Prostate gland (tissue), 2 donors: ENCODE measurements around the gene PCK2. TPM values are rescaled to one million over a fixed set of nuclear protein-coding genes. Genes with fewer than 3 reads are reported as not detected.

ENCODE experiments used
- DNase-seq: peaks from one replicate; pipeline ENCODE4 v3.0.0-alpha.2; 2019; ENCODE audit warnings: low spot score
- H3K27ac ChIP-seq, 2 donors: fragments of 200-600 bp; sonication (generic); 2 replicates each; pipeline ENCODE4 v1.5.1; 2017 to 2019
- H3K27me3 ChIP-seq: fragments of 200-600 bp; sonication (generic); replicated peaks from 2 replicates; pipeline ENCODE4 v1.5.1; 2019; ENCODE audit not compliant: insufficient read depth
- H3K36me3 ChIP-seq, 2 donors: fragments of 200-600 bp; sonication (generic); 1 replicate in 1 of 2; 2 replicates in 1 of 2; pipeline versions ENCODE4 v1.5.1 to v1.8.1; 2017 to 2019
- H3K4me1 ChIP-seq: fragments of 200-600 bp; sonication (generic); replicated peaks from 2 replicates; pipeline ENCODE4 v1.5.1; 2019
- H3K4me3 ChIP-seq, 2 donors: fragments of 200-600 bp; sonication (generic); 2 replicates each; pipeline ENCODE4 v1.5.1; 2017 to 2019
- H3K9me3 ChIP-seq: fragments of 200-600 bp; sonication (generic); 2 replicates; pipeline ENCODE4 v1.5.1; 2017
- CTCF ChIP-seq, 4 experiments: fragments of 200-600 bp in 2 of 4; fragments of 450-650 bp in 2 of 4; sonication (generic) in 2 of 4; IDR thresholded peaks; 1 replicate in 3 of 4; 2 replicates in 1 of 4; pipeline ENCODE4 v1.5.1; 2016 to 2019; ENCODE audit warnings: antibody characterized with exemption in 4 of 4, mild to moderate bottlenecking in 2 of 4, moderate library complexity in 2 of 4
- POLR2A ChIP-seq: fragments of 450-650 bp; IDR thresholded peaks from one replicate; pipeline ENCODE4 v1.6.1; 2016; ENCODE audit warnings: antibody characterized with exemption, mild to moderate bottlenecking
- POLR2AphosphoS5 ChIP-seq: sonication (generic); formaldehyde crosslinking; IDR thresholded peaks from one replicate; pipeline ENCODE4 v1.6.1; 2017; ENCODE audit warnings: antibody characterized with exemption
- WGBS: methylation state at CpG from one replicate; pipeline ENCODE4 v1.1.5; 2018; 5-methylcytosine and 5-hydroxymethylcytosine counted together
- intact Hi-C: fragments of 100-400 bp; cut with DNase I; formaldehyde crosslinking; loops from one replicate; pipeline ENCODE4 v1.14.2; 2022
- total RNA-seq, 2 donors: library from RNA; depleted of rRNA; stranded (reverse); fragments of >200 nt; gene quantifications; one replicate each; pipeline ENCODE4 v1.1.0, GENCODE V29; 2016

Gene PCK2
- total RNA-seq, 2 donors from 2014 or later, result 15.4 to 21.8 TPM

- DNase-seq, result no peak
- 59% methylated on average over 7 of the region's 7 CpGs for WGBS
- H3K9me3 ChIP-seq, result no peaks in the 10 kb centered on the region
- H3K4me1 ChIP-seq, result no peaks in the 10 kb centered on the region
- no peak for TF ChIP-seq CTCF (IDR thresholded peaks at IDR 0.05)
- no peak for TF ChIP-seq POLR2AphosphoS5
- no peak for TF ChIP-seq POLR2A
- H3K36me3 ChIP-seq, result no peaks in the 10 kb centered on the region
- intact Hi-C loops, result no loop called here
- H3K27me3 ChIP-seq, result no peaks in the 10 kb centered on the region
- H3K4me3 ChIP-seq, result no peak overlapping the region
- no peak overlapping the region for H3K27ac ChIP-seq
Measured at GRCh38 chr14:24130717-24131548, 36.8 kb downstream of the PCK2 start.

GRCh38 chr14:24131549-24131966 lies 37.4 kb downstream of the PCK2 start:
- 81% methylated on average over 15 of the region's 15 CpGs for WGBS
- no peak overlapping the region for H3K27ac ChIP-seq
- no peaks in the 10 kb centered on the region for H3K9me3 ChIP-seq
- no peaks in the 10 kb centered on the region for H3K36me3 ChIP-seq
- no peaks in the 10 kb centered on the region for H3K27me3 ChIP-seq
- H3K4me1 ChIP-seq, result no peaks in the 10 kb centered on the region
- no peak for TF ChIP-seq POLR2A
- no peak for TF ChIP-seq POLR2AphosphoS5
- no peak for TF ChIP-seq CTCF (IDR thresholded peaks at IDR 0.05)
- intact Hi-C loops, result no loop called here
- DNase-seq, result no peak
- no peak overlapping the region for H3K4me3 ChIP-seq

- H3K27me3 ChIP-seq, result no peaks in the 10 kb centered on the region
- no peak for TF ChIP-seq POLR2AphosphoS5
- H3K4me3 ChIP-seq, result no peak overlapping the region
- DNase-seq, result no peak
- H3K27ac ChIP-seq, result peak overlapping the region in 1 of 2 donors; percentile 13
- intact Hi-C loops, result no loop called here
- 45% methylated on average over 21 of the region's 24 CpGs for WGBS
- H3K36me3 ChIP-seq, result no peaks in the 10 kb centered on the region
- H3K9me3 ChIP-seq, result no peaks in the 10 kb centered on the region
- H3K4me1 ChIP-seq, result peaks cover 2% of the 10 kb centered on the region
Measured at GRCh38 chr14:24132061-24132685, 38.1 kb downstream of the PCK2 start.

- DNase-seq, result no peak
- intact Hi-C loops, result no loop called here
- 89% methylated on average over 2 of the region's 2 CpGs for WGBS
- Histone ChIP-seq H3K4me1 (peaks cover 4% of the 10 kb centered on the region), H3K27ac (no peak overlapping the region), H3K27me3 (no peaks in the 10 kb centered on the region), H3K9me3 (no peaks in the 10 kb centered on the region), H3K4me3 (no peak overlapping the region), H3K36me3 (no peaks in the 10 kb centered on the region)
- no peak for TF ChIP-seq POLR2A
- no peak for TF ChIP-seq POLR2AphosphoS5
Measured at GRCh38 chr14:24132976-24133375, 38.9 kb downstream of the PCK2 start.

- 92% methylated on average over 1 of the region's 1 CpG for WGBS
- no peaks in the 10 kb centered on the region for H3K9me3 ChIP-seq
- H3K36me3 ChIP-seq, result peaks cover 0 to under 1% of the 10 kb centered on the region in 2 donors
- intact Hi-C loops, result no loop called here
- H3K27ac ChIP-seq, result no peak overlapping the region
- H3K4me1 ChIP-seq, result peaks cover 4% of the 10 kb centered on the region
- TF ChIP-seq POLR2AphosphoS5 (no peak), POLR2A (no peak), CTCF (IDR thresholded peaks at IDR 0.05) (no peak)
- DNase-seq, result no peak
- no peak overlapping the region for H3K4me3 ChIP-seq
- no peaks in the 10 kb centered on the region for H3K27me3 ChIP-seq
Measured at GRCh38 chr14:24133735-24134134, 39.6 kb downstream of the PCK2 start.

GRCh38 chr14:24135584-24135833 lies 41.4 kb downstream of the PCK2 start:
- intact Hi-C loops, result no loop called here
- no peak for TF ChIP-seq POLR2A
- no peak for TF ChIP-seq POLR2AphosphoS5
- TF ChIP-seq CTCF (IDR thresholded peaks at IDR 0.05), result no peak
- 4% methylated on average over 9 of the region's 9 CpGs for WGBS
- peak overlapping the region; percentile 90 to 98 for H3K4me3 ChIP-seq
- no peak for DNase-seq
- H3K36me3 ChIP-seq, result peaks cover 3% of the 10 kb centered on the region in 2 donors
- no peaks in the 10 kb centered on the region for H3K9me3 ChIP-seq
- H3K27ac ChIP-seq, result peak overlapping the region; percentile 93 to 97
- no peaks in the 10 kb centered on the region for H3K27me3 ChIP-seq
- H3K4me1 ChIP-seq, result peaks cover 8% of the 10 kb centered on the region
